Glutamatergic neuron (in vitro differentiated cells): ENCODE data around the gene TNPO1. TPM values are rescaled to one million over a fixed set of nuclear protein-coding genes. Genes with fewer than 3 reads are reported as not detected.
A peak's percentile ranks its signal among the peaks of the same experiment; 100 is the strongest.

ENCODE experiments used
- DNase-seq: peaks from one replicate; pipeline ENCODE4 v3.0.0; 2022
- H3K27ac Mint-ChIP-seq: one replicate; pipeline ENCODE4 v1.8.0; 2020; ENCODE audit warnings: mild to moderate bottlenecking, mixed read lengths, inconsistent platforms; ENCODE audit not compliant: unreplicated experiment
- H3K27me3 Mint-ChIP-seq: one replicate; pipeline ENCODE4 v1.8.0; 2020; ENCODE audit warnings: mild to moderate bottlenecking, moderate library complexity, mixed read lengths, inconsistent platforms; ENCODE audit not compliant: unreplicated experiment
- H3K36me3 Mint-ChIP-seq: one replicate; pipeline ENCODE4 v1.8.0; 2020; ENCODE audit warnings: mild to moderate bottlenecking, mixed read lengths, inconsistent platforms; ENCODE audit not compliant: unreplicated experiment
- H3K4me1 Mint-ChIP-seq: one replicate; pipeline ENCODE4 v1.8.0; 2020; ENCODE audit warnings: mild to moderate bottlenecking, low read depth, mixed read lengths, inconsistent platforms; ENCODE audit not compliant: unreplicated experiment
- H3K4me3 Mint-ChIP-seq: one replicate; pipeline ENCODE4 v1.8.0; 2020; ENCODE audit warnings: mild to moderate bottlenecking, mixed read lengths, inconsistent platforms; ENCODE audit not compliant: unreplicated experiment
- H3K9me3 Mint-ChIP-seq: one replicate; pipeline ENCODE4 v1.8.0; 2020; ENCODE audit warnings: mild to moderate bottlenecking, moderate library complexity, mixed read lengths, inconsistent platforms; ENCODE audit not compliant: unreplicated experiment
- microRNA-seq: library from miRNA; unstranded; fragments of <30 nt; microRNA quantifications from one replicate; pipeline ENCODE4, GENCODE V29; 2020; ENCODE audit not compliant: unreplicated experiment
- total RNA-seq: library from RNA; stranded (reverse); fragmentation: NEBNext Ultra II Directional; extraction: Animal tissue kit (Norgen Biotek cat#: 25700); gene quantifications from one replicate; pipeline ENCODE4 v1.2.1, GENCODE V29; 2021; ENCODE audit not compliant: unreplicated experiment
- TF ChIP-seq, protein P1 (sequence below): fragments of 200-600 bp; sonication (generic); IDR thresholded peaks from one replicate; pipeline ENCODE4 v1.5.0; 2021; ENCODE audit not compliant: partially characterized antibody, unreplicated experiment

TNPO1 gene
- total RNA-seq, 1 donor from 2014 or later: 289 TPM

DNA sequence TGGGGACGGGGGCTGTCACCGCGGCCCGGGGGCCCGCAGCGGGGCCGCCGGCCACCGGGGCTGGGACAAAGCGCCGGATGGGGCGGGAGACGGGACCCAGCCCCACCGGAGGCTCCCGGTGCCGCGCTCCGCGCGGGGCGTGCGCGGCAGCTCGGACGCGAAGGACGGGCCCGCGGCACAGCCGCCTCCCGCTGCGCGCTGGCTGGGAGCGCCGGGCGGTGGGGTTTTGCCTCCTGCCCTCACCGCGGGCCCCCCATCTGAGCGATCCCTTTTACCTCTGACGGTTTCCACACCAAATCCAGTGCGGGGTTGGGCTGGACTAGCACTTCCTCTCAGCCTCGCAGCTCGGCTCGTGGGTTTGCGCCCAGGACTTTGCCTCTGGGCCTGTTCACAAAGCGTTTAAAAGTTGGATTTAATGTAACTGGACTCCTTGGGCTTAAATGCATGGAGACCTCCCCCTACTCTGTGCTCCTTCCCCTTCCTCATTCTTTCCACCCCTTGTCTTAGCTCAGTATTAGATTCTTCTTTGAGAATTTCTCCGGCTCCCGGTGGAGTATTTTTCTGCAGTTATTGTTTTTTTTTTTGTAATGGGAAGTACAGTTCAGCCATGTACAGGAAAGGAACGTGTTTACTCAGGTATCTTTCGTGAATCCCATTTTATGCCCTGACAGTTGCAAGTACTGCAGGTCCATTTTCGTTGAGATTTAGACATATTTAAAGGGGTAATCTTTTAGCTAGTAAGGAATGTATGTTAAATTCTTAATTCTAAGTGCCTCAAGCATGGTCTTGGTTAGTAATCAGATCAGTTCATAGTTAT, 140.1 kb downstream of the TNPO1 start:
- Mint-ChIP-seq H3K27ac (peak overlapping the region; percentile 83), H3K27me3 (peaks cover 7% of the 10 kb centered on the region), H3K9me3 (peaks cover 7% of the 10 kb centered on the region), H3K36me3 (no peaks in the 10 kb centered on the region), H3K4me1 (peaks cover 6% of the 10 kb centered on the region), H3K4me3 (peak overlapping the region; percentile 95)
- TF ChIP-seq, protein P1, sequence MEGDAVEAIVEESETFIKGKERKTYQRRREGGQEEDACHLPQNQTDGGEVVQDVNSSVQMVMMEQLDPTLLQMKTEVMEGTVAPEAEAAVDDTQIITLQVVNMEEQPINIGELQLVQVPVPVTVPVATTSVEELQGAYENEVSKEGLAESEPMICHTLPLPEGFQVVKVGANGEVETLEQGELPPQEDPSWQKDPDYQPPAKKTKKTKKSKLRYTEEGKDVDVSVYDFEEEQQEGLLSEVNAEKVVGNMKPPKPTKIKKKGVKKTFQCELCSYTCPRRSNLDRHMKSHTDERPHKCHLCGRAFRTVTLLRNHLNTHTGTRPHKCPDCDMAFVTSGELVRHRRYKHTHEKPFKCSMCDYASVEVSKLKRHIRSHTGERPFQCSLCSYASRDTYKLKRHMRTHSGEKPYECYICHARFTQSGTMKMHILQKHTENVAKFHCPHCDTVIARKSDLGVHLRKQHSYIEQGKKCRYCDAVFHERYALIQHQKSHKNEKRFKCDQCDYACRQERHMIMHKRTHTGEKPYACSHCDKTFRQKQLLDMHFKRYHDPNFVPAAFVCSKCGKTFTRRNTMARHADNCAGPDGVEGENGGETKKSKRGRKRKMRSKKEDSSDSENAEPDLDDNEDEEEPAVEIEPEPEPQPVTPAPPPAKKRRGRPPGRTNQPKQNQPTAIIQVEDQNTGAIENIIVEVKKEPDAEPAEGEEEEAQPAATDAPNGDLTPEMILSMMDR: no peak
- peak; percentile 55 for DNase-seq

DNA sequence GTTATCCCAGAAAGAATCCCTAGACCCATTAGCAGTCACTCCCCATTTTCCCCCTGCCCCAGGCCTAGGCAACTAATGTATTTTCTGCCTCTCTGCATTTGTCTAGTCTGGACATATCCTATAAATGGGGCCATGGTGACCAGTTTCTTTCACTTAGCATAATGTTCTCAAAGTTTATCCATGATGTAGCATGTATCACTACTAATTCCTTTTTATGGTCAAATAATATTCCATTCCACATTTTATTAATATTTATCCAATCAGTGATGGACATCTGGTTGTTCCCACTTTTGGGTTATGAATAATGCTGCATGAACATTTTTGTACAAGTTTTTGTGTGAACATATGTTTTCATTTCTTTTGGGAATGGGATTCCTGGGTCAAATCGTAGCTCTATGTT, 140.9 kb downstream of the TNPO1 start:
- DNase-seq: no peak
- Mint-ChIP-seq H3K4me3 (peak overlapping the region; percentile 95), H3K9me3 (peaks cover 7% of the 10 kb centered on the region), H3K4me1 (peaks cover 6% of the 10 kb centered on the region), H3K27me3 (peaks cover 7% of the 10 kb centered on the region), H3K27ac (no peak overlapping the region), H3K36me3 (no peaks in the 10 kb centered on the region)
- TF ChIP-seq, protein P1: no peak

DNA sequence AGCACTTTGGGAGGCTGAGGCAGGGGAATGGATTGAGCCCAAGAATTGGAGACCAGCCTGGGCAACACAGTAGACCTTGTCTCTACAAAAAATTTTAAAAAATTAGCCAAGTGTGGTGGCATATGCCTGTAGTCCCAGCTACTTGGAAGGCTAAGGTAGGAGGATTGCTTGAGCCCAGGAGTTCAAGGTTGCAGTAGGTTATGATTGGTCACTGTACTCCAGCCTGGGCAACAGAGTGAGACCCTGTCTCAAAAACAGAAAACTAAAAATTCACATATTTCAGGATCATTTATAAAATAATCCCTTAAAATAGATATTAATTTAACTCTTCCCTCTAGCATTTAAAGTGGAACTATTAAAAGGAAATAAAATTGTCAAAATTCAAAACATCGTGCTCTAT, 142.8 kb downstream of the TNPO1 start:
- H3K9me3 Mint-ChIP-seq: peaks cover 7% of the 10 kb centered on the region
- H3K27ac Mint-ChIP-seq: no peak overlapping the region
- TF ChIP-seq, protein P1: no peak
- H3K27me3 Mint-ChIP-seq: peaks cover 7% of the 10 kb centered on the region
- H3K4me3 Mint-ChIP-seq: no peak overlapping the region
- no peaks in the 10 kb centered on the region for H3K36me3 Mint-ChIP-seq
- peaks cover 6% of the 10 kb centered on the region for H3K4me1 Mint-ChIP-seq
- no peak for DNase-seq

Small RNA genes lying within 50 kb of the gene (microRNA-seq; reads per million reads assigned to microRNA genes)
- 4.4 reads per million, percentile 30 among the genes with 10 or more reads in this experiment for gene MIR4804

Other genes with a start within 250 kb of the TNPO1 start
- 13.3 TPM for gene FCHO2, start 139.4 kb downstream of the TNPO1 start, total RNA-seq